Gastrocnemius medialis (tissue), 4 donors: ENCODE data around the gene DDX31.

Source experiments
- POLR2A ChIP-seq, 2 donors: fragments of 450-650 bp; IDR thresholded peaks; one replicate each; pipeline ENCODE4 v1.6.1; 2017; ENCODE audit warnings: antibody characterized with exemption in 2 of 2, mild to moderate bottlenecking in 2 of 2, moderate library complexity in 2 of 2
- TF ChIP-seq, protein P1 (sequence below), 5 experiments: fragments of 450-650 bp in 3 of 5; fragments of 200-600 bp in 2 of 5; sonication (generic) in 2 of 5; IDR thresholded peaks in 4 of 5; conservative IDR thresholded peaks in 1 of 5; 1 replicate in 4 of 5; 2 replicates in 1 of 5; pipeline ENCODE4 v1.5.1; 2016 to 2019; ENCODE audit warnings: antibody characterized with exemption in 5 of 5, mild to moderate bottlenecking in 3 of 5, moderate library complexity in 3 of 5

DNA sequence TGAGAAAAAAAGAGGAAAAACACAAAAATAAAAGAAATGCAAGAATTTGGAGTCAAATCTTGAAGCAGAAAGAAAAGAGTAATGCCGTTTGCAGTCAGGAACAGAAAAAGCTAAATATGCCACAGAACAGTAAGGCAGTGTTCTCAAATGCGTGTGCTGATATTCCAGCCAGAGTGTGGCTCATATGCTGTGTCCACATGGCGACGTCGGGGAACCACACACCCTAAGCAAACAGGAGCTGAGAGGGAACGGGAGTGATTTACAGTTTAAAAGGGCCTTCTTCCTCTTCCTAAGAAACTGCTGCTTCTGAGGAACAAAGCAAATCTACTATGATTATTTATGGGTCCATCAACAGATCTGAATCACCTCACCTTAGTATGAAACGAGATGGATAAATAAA lies 42.7 kb downstream of the DDX31 start:
- TF ChIP-seq, protein P1, sequence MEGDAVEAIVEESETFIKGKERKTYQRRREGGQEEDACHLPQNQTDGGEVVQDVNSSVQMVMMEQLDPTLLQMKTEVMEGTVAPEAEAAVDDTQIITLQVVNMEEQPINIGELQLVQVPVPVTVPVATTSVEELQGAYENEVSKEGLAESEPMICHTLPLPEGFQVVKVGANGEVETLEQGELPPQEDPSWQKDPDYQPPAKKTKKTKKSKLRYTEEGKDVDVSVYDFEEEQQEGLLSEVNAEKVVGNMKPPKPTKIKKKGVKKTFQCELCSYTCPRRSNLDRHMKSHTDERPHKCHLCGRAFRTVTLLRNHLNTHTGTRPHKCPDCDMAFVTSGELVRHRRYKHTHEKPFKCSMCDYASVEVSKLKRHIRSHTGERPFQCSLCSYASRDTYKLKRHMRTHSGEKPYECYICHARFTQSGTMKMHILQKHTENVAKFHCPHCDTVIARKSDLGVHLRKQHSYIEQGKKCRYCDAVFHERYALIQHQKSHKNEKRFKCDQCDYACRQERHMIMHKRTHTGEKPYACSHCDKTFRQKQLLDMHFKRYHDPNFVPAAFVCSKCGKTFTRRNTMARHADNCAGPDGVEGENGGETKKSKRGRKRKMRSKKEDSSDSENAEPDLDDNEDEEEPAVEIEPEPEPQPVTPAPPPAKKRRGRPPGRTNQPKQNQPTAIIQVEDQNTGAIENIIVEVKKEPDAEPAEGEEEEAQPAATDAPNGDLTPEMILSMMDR (IDR thresholded peaks at IDR 0.05 in 4 of 5, conservative IDR thresholded peaks at IDR 0.05 in 1 of 5) = no peak
- TF ChIP-seq POLR2A (IDR thresholded peaks at IDR 0.05) = no peak
